ENCODE results near the gene PSAT1.

GRCh38 chr9:78324682-78325081 lies 27.8 kb downstream of the PSAT1 start:
- no peak for TF ChIP-seq CTCF (IDR thresholded peaks at IDR 0.05)
- no peak for TF ChIP-seq POLR2A (IDR thresholded peaks at IDR 0.05)

All from thyroid gland (tissue), 4 donors.